Ovary (tissue), 9 donors: ENCODE measurements around the gene UBE2I. TPM values are rescaled to one million over a fixed set of nuclear protein-coding genes. Genes with fewer than 3 reads are reported as not detected.

ENCODE experiments used
- DNase-seq, 5 donors: peaks; one replicate each; pipeline ENCODE4 v3.0.0-alpha.2; 2019 to 2020
- H3K27ac ChIP-seq, 2 donors: fragments of 200-600 bp; one replicate each; pipeline versions ENCODE4 v1.5.1 to v1.8.0; 2019 to 2022
- H3K27me3 ChIP-seq: fragments of 200-600 bp; one replicate; pipeline ENCODE4 v1.8.0; 2022
- H3K36me3 ChIP-seq: fragments of 200-600 bp; sonication (generic); one replicate; pipeline ENCODE4 v1.5.1; 2019
- H3K4me1 ChIP-seq: one replicate; pipeline ENCODE4 v1.8.1; 2013; ENCODE audit warnings: mild to moderate bottlenecking, moderate library complexity; ENCODE audit not compliant: insufficient read depth
- H3K4me3 ChIP-seq: fragments of 200-600 bp; sonication (generic); one replicate; pipeline ENCODE4 v1.5.1; 2017
- H3K9me3 ChIP-seq, 2 donors: fragments of 200-600 bp in 1 of 2; sonication (generic) in 1 of 2; one replicate each; pipeline versions ENCODE4 v1.5.1 to v1.8.1; 2013 to 2019; ENCODE audit warnings: mild to moderate bottlenecking in 1 of 2, moderate library complexity in 1 of 2
- CTCF ChIP-seq, 3 donors: fragments of 450-650 bp in 2 of 3; fragments of 200-600 bp in 1 of 3; IDR thresholded peaks; one replicate each; pipeline versions ENCODE4 v1.5.1 to v1.8.0; 2016 to 2022; ENCODE audit warnings: antibody characterized with exemption in 3 of 3, mild to moderate bottlenecking in 1 of 3
- EP300 ChIP-seq: sonication (generic); formaldehyde crosslinking; IDR thresholded peaks from one replicate; pipeline ENCODE4 v1.6.1; 2017; ENCODE audit warnings: antibody characterized with exemption
- POLR2A ChIP-seq: fragments of 450-650 bp; IDR thresholded peaks from one replicate; pipeline ENCODE4 v1.6.1; 2017; ENCODE audit warnings: antibody characterized with exemption, mild to moderate bottlenecking, moderate library complexity
- WGBS, 3 donors: extraction: QIAGEN DNeasy Blood & Tissue Kit in 1 of 3; methylation state at CpG; one replicate each; pipeline versions ENCODE4 v1.1.5 to v1.1.7; 2013 to 2017; 5-methylcytosine and 5-hydroxymethylcytosine counted together
- intact Hi-C, 4 donors: fragments of 100-400 bp; cut with DNase I; formaldehyde crosslinking; loops; one replicate each; pipeline versions ENCODE4 v1.11.0 to v1.15.1; 2022 to 2023
- polyA plus RNA-seq, 2 donors: library from polyadenylated mRNA; stranded (reverse); fragments of 200-250 nt in 1 of 2; fragments of 350-450 nt in 1 of 2; fragmentation: Illumina TruSeq in 1 of 2; extraction: RNeasy Lipid Tissue Mini Kit (QIAGEN cat#74804) in 1 of 2; gene quantifications; one replicate each; pipeline ENCODE4 v1.2.3, GENCODE V29; 2013 to 2014
- total RNA-seq, 7 donors: library from RNA; depleted of rRNA in 2 of 7; stranded (reverse); fragments of >200 nt in 2 of 7; fragmentation: NEBNext Ultra II Directional in 3 of 7; extraction: Animal tissue kit (Norgen Biotek cat#: 25700) in 3 of 7; gene quantifications; one replicate each; pipeline versions ENCODE4 v1.1.0 to v1.2.4, GENCODE V29; 2016 to 2023
- donor health status: DM: no; HTN: no; CAD: no; lungs with moderate emphysema.
- donor health status: DM: no; HTN: no; CAD: no.
- donor health status: Bipolar disorder and iron deficiency.
- donor health status: DM: yes; HTN: yes; CAD: no.
- donor health status: DM: no; HTN: no; CAD: no.
- donor health status: DM: yes; HTN: yes; CAD: no.

UBE2I gene
- total and polyA plus RNA-seq, 9 donors = 63.9 to 258 (median 145) TPM

GRCh38 chr16:1351582-1352362, 42.3 kb downstream of the UBE2I start, which contains the start of the genes GNPTG and TSR3:
TSS of gene GNPTG (plus strand) at chr16:1351931. CDS start at chr16:1351966, 35 bp downstream.
TSS of gene TSR3 (minus strand) at chr16:1351878. CDS start at chr16:1351804, 74 bp downstream.
- no peaks in the 10 kb centered on the region for H3K9me3 ChIP-seq
- no peaks in the 10 kb centered on the region for H3K36me3 ChIP-seq
- H3K27ac ChIP-seq = peak within 1 kb of the TSS in 1 of 2 donors; percentile 27
- 0% methylated on average over 62 to 98 of the region's 98 CpGs for WGBS, 3 donors
- peaks cover 18% of the 10 kb centered on the region for H3K4me1 ChIP-seq
- peak within 1 kb of the TSS; percentile 99 for H3K4me3 ChIP-seq
- intact Hi-C loops = loop anchor here in 1 of 4 donors (2.0 kb wide), 1 partner anchor 41 kb away; no protein-coding TSS in a partner anchor
- DNase-seq = peak; percentile 80 to 92 (median 89)
- TF ChIP-seq POLR2A (peak; percentile 55), CTCF (IDR thresholded peaks at IDR 0.05) (no peak)
- H3K27me3 ChIP-seq = no peaks in the 10 kb centered on the region

GRCh38 chr16:1354815-1355540, 45.5 kb downstream of the UBE2I start:
- Histone ChIP-seq H3K4me1 (peaks cover 18% of the 10 kb centered on the region), H3K36me3 (no peaks in the 10 kb centered on the region), H3K27me3 (no peaks in the 10 kb centered on the region), H3K4me3 (no peak overlapping the region), H3K9me3 (no peaks in the 10 kb centered on the region), H3K27ac (no peak overlapping the region)
- intact Hi-C loops = no loop called here
- WGBS, 3 donors = 79 to 86% (median 79%) methylated on average over 49 of the region's 49 CpGs
- no peak for DNase-seq
- TF ChIP-seq CTCF (IDR thresholded peaks at IDR 0.05) (no peak), EP300 (no peak), POLR2A (no peak)

GRCh38 chr16:1355591-1355990, 46.2 kb downstream of the UBE2I start:
- Histone ChIP-seq H3K36me3 (no peaks in the 10 kb centered on the region), H3K27me3 (no peaks in the 10 kb centered on the region), H3K27ac (no peak overlapping the region), H3K9me3 (no peaks in the 10 kb centered on the region), H3K4me1 (peaks cover 17% of the 10 kb centered on the region), H3K4me3 (no peak overlapping the region)
- no peak for DNase-seq
- no peak for TF ChIP-seq CTCF (IDR thresholded peaks at IDR 0.05)
- no peak for TF ChIP-seq POLR2A
- TF ChIP-seq EP300 = no peak
- 54 to 62% (median 56%) methylated on average over 15 of the region's 15 CpGs for WGBS, 3 donors
- intact Hi-C loops = no loop called here

- no peaks in the 10 kb centered on the region for H3K36me3 ChIP-seq
- no peaks in the 10 kb centered on the region for H3K27me3 ChIP-seq
- intact Hi-C loops = no loop called here
- H3K4me3 ChIP-seq = no peak overlapping the region
- WGBS, 3 donors = 63 to 74% (median 67%) methylated on average over 31 to 33 of the region's 33 CpGs
- no peak for TF ChIP-seq POLR2A
- no peak for TF ChIP-seq CTCF (IDR thresholded peaks at IDR 0.05)
- no peak for TF ChIP-seq EP300
- no peak overlapping the region for H3K27ac ChIP-seq
- DNase-seq = no peak
- peaks cover 10% of the 10 kb centered on the region for H3K4me1 ChIP-seq
- H3K9me3 ChIP-seq = no peaks in the 10 kb centered on the region
Measured at GRCh38 chr16:1356061-1356900, 46.8 kb downstream of the UBE2I start.
